Stimulated activated naive CD8-positive, alpha-beta T cell treated with anti-CD3 and anti-CD28 coated beads, Interleukin-15, Interleukin-2, amounts not matched to agents 100 U/mL and 50 U/mL, for 24 hours (primary cell): ENCODE data around the gene BBS4.
"Not testable (repeated sequence)": the region's sequence is repeated elsewhere in the genome, so short reads cannot be mapped to it uniquely, and the experiment has no call there.

Experiments used
- ATAC-seq: fragments of 150-1000 bp; cut with Tn5 transposase; one replicate; pipeline ENCODE4 v1.10.0; 2021
- DNase-seq: peaks from one replicate; pipeline ENCODE4 v3.0.0; 2021

The BBS4 gene

DNA sequence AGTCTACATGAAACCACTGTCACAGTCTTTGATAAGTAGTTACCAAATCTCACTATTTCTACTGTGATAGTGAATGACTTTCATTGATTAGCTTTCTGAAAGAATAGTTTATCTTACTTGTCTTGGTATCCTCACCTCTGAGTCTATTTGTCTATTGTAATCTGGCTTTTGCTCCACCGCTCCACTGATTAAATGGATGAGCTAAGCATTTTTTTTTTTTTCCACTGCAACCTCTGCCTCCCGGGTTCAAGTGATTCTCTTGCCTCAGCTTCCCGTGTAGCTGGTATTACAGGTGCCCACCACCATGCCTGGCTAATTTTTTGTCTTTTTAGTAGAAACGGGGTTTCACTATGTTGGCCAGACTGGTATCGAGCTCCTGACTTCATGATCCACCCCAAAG is 12.9 kb downstream of the BBS4 start:
- ATAC-seq (no peak), DNase-seq (no peak)

DNA sequence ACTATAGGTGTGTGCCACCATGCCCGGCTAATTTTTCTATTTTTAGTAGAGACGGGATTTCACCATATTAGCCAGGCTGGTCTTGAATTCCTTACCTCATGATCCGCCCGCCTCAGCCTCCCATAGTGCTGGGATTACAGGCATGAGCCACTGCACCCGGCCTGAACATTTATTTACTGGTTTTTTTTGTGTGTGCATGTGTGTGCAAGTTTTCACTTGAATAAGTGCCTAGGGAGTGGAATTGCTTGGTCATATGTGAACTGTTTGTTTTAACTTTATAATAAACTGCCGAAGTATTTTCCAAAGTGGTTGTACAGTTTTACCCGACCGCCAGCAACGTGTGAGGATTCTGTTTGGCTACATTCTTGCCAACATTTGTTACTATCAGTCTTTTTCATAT is 14.1 kb downstream of the BBS4 start:
- DNase-seq, result no peak
- no peak for ATAC-seq

DNA sequence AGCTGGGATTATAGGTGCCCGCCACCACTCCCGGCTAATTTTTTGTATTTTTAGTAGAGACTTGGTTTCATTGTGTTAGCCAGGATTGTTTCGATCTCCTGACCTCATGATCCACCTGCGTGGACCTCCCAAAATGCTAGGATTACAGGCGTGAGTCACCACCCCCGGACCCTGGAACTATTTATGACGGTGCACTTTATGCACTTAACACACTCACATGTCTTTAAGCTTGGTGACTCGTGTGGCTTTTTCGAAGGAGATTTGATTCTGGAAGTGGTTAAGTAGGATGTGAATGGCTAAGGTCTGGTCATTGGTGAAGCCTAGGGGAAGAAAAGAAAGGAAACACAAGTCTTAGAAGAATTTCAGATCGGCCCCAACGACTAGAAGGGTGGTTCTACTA is 20.3 kb downstream of the BBS4 start:
- DNase-seq (no peak), ATAC-seq (no peak)

DNA sequence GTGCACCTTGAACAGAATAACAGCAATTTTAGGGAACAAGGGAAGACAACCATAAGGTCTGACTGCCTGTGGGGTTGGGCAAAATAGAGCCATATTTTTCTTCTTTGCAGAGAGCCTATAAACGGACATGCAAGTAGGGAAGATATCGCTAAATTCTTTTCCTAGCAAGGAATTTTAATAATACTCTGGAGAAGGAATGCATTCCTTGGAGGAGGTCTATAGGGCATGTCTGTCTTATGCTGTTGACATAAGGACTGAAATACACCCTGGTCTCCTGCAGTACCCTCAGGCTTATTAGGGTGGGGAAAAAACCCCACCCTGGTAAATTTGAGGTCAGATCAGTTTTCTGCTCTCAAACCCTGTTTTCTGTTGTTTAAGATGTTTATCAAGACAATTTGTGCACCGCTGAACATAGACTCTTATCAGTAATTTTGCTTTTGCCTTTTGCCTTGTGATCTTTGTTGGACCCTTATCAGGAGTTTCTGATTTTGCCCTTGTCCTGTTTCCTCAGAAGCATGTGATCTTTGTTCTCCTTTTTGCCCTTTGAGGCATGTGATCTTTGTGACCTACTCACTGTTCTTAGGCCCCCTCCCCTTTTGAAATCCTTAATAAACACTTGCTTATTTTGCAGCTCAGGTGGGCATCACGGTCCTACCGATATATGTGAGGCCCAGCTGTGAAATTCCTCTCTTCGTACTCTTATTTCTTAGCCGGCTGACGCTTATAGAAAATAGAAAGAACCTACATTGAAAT is 22.7 kb downstream of the BBS4 start:
- not testable (repeated sequence) for ATAC-seq, DNase-seq

DNA sequence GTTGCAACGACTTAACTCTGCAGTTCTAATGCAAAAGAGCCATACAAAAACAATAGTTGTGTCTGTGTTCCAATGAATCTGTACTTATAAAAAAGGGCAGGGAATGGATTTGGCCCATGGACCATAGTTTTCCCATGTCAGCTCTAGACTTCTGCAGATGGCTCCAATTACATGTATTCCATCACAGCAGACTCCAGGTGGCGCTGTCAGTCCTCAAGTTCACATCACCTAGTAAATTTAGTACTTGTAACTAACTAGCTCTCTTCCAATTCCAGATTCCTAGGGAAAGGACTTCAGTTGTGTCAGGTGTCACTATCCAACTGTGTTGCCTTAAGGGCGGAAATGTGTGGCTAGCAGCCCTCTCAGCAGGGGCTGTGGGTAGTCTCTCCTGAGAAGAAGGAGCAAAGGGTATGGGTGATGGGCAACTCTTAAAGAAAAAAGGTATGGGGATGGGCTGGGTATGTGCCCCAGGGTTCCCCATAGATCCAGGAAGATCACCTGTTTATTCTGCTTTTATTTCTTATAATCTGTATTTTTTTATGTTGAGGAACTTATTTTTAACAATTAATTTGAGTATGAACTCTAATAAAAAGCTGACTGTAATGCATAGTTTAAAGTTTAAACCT is 36.2 kb downstream of the BBS4 start:
- DNase-seq, result peak; percentile 72
- no peak for ATAC-seq

DNA sequence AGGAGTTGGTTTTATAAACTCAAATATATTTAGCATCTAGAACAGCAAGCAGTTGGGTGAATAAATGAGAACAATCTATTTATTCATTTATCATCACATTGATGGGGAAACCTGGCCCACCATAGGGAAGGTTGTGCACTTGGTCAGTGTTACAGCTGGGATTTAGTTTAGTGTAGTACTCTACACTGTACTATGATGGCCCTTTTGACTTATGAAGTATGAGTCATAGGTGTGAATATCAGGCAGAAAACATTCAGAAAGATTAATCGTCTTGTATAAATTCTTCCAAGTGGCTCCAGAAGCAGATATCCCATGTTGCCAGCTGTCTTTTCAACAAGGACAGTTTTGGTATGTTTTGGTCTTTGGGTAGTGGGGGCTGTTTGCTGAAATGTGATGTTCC is 38.0 kb downstream of the BBS4 start:
- DNase-seq (no peak), ATAC-seq (no peak)

DNA sequence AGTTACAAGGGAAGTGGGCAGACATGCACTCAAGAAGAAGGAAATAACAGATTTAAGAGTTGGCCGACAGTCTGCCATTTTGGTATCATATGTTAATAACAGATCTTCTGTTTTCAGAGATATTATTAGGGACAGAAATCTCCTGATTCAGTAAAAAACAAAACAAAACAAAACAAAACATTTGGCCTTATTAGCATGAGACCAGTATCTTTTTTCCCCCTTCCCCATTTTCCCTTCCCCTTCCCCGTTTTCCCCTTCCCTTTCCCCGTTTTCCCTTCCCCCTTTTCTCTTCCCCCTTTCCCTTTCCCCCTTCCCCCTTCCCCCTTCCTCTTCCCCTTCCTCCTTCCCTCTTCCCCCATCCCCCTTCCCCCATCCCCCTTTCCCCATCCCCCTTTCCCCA is 39.4 kb downstream of the BBS4 start:
- DNase-seq (no peak), ATAC-seq (no peak)

DNA sequence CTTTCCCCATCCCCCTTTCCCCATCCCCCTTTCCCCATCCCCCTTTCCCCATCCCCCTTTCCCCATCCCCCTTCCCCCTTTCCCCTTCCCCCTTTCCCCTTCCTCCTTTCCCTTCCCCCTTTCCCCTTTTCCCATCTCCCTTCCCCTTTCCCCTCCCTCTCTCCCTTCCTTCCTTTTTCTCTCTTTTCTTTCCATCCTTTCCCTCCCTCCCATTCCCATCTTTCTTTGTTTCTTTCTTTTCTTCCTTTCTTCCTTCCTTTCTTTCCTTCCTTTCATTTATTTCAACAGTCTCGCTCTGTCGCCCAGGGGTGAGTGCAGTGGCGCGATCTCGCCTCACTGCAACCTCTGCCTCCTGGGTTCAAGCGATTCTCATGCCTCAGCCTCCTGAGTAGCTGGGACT is 39.8 kb downstream of the BBS4 start:
- ATAC-seq, DNase-seq: not testable (repeated sequence)

DNA sequence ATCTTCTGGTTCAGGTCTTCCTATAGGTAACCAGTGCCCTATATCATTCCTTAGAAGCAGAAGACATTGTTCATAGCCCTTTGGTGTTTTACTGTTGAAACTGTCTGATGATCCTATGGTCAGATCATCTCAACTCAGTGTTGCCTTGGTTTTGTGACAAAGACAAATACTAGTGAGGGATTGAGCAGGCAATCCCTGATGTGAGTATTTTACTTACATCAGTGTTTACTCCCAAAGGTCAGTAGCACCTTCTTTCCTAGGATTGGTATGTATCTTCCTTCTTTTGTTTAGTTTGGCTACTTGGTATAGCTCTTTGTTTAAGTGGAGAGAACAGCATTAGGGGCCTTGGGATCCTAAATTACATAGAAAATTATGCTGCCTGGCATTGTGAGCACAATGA is 41.1 kb downstream of the BBS4 start:
- DNase-seq (no peak), ATAC-seq (no peak)

DNA sequence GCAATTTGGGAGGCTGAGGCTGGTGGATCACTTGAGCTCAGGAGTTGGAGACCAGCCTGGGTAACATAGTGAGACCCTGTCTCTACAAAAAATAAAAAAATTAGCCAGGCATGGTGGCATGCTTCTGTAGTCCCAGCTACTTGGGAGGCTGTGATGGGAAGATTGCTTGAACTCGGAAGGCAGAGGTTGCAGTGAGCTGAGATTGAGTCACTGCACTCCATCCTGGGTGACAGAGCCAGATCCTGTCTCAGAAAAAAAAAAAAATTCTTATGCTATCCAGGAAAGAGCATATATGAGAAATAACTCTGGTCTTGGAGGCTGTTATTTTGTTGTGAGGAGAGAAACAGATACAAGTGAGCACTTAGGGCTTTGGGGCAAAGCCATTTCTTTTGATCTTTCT is 42.2 kb downstream of the BBS4 start:
- not testable (repeated sequence) for DNase-seq, ATAC-seq

DNA sequence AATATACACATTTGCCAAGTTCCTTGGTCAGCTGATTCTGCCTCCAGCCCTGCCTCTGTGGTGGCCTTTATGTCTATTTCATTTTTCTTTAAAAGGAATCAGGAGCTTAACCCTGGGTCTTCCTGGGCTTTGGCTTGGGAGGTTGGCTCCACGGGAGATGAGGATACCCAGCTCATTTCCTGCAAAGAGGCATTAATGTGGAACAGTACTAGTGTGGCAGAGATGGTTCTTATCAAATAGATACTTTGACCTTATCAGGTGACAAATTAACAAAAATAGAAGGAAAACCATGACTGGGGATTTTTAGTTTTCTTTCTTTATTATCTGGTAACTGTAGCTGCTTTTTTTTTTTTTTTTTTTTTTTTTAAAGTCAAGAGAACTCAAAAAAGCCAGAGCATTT is 42.8 kb downstream of the BBS4 start:
- ATAC-seq (no peak), DNase-seq (no peak)

DNA sequence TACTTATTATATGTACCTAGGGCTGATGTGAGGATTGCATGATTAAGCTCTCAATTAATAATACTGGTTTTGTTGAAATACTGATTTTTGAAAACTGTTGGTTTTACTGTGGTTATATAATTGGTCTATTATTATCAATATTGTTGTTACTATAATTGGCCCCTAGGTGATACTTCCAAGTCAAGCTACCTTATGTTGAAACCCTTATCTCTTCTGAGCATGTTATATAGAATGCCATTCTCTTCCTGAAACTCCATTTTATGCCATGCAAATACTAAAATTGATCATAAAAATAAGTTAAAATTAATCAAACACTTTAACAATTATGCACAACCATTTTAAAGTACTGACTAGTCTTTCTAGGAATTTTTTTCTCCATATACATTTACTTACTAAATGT is 46.1 kb downstream of the BBS4 start:
- DNase-seq, result no peak
- no peak for ATAC-seq

DNA sequence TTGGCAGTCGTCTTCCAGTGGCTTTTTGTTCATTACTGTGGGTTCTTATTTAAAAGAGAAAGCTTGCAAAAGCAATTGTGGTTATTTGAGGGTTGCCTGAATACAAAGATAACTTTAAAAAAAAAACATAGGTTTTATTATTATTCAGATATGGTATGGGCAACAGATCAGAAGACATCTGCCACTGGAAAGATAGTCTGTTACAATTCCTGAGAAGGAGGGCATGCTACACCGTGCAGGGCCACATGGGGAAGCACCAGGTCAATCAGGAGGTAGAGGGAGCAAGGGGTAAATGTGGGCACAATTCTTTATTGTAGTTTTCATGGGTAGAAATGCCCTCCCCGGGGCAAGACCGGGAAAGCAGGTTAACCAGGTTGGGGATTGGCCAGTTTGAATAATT is 46.5 kb downstream of the BBS4 start:
- ATAC-seq, result no peak
- no peak for DNase-seq

DNA sequence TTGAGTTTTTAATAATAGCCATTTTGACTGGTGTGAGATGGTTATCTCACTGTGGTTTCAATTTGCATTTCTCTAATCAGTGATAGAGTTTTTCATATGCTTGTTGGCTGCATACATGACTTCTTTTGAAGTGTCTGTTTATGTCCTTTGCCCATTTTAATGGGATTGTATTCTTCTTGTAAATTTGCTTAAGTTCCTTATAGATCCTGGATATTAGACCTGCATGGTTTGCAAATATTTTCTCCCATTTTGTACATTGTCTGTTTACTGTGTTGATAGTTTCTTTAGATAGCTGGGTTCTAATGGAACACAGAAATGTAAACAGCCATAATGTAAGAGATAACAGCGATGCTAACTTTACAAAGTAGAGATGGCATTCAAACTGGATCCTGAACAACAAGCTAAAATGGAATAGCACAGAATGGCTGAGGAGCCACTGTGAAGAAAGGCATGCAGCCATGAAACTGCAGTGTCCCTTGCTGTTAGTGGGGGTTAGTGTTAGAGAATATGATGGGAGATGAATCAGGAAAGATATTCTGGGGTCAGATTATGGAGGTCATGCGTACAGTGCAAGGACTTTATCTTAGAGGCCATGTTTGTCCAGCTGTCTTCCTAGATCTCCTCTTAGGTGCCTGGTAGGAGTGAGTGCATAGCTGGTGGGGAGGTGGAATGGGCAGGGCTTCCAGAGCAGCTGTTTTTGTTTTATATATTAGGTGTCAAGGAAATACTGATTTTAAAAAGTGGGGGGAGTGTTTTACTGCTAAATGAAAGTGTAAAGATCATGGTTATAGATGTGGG is 48.1 kb downstream of the BBS4 start:
- no peak for ATAC-seq
- DNase-seq, result no peak

DNA sequence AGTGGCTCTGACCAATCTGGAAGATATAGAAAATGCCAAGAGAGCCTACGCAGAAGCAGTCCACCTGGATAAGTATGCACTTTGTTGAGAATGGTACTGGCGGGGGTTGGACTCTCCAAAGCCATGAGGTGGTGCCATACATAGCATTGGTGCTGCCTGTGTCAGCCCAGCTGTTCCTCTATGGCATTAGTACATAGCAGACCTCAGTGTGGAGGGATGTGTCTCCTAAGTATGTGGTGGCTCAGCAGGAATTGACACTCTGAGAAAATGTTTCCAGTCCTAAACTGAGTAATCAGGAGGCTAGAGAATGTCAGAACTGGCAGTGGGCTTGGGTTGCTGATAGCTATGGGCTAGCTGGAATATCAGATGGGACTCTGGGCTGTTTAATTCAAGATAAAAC is 49.1 kb downstream of the BBS4 start:
- no peak for ATAC-seq
- no peak for DNase-seq

DNA sequence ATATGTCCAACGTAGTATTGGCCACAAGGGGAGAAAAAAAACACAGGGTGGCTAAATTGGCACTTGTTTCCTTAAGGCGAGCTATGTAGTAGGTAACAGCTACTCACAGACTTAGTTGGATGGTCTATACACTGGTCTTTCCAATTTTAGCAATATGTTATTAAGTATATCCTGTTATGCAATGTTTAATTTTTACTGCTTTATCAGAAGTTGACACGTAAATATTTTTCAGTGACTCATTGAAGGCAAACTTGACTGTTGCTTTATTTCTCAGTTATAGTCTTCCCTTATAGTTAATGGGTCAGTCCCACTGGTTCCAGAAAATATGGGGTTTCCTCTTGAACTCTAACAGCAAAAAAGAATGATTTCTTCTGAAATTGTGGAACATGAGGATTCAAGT is 51.1 kb downstream of the BBS4 start:
- ATAC-seq (no peak), DNase-seq (no peak)

DNA sequence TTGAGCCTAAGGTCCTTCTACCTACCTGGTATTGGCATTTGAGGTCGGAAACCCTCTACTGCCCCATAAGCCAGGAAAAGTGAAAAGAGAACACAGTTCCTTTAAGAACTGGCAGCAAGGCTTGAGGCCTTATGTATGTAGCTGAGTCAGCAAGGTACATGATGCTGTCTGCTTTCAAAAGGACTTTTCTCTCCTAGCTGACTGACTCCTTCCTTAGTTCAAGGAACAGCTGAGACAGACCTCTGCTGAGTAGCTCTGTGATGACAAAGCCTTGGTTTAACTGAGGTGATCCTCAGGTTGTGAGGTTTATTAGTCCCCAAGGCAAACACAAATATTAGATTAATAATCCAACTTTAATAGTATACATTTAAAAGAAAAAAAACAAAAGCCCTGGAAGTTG is 51.7 kb downstream of the BBS4 start:
- no peak for ATAC-seq
- DNase-seq, result no peak

DNA sequence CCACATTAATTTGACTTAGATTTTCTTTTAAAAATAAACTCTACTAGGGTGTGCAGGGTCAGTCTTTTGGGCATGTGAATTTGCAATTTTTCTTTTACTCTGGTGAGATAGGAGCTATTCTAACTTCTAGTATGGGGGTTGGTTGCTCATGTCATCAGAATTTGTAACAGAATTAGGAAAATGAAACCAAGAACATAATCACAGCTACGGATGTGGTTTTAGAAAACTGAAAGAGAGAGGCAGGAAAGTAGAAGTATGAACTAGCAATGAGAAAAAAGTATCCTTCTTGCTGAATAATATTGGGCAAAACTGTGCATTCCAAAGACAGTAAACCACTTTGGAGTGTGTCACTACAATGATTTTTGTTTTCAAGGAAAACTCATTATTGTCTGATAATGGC is 54.2 kb downstream of the BBS4 start:
- no peak for DNase-seq

DNA sequence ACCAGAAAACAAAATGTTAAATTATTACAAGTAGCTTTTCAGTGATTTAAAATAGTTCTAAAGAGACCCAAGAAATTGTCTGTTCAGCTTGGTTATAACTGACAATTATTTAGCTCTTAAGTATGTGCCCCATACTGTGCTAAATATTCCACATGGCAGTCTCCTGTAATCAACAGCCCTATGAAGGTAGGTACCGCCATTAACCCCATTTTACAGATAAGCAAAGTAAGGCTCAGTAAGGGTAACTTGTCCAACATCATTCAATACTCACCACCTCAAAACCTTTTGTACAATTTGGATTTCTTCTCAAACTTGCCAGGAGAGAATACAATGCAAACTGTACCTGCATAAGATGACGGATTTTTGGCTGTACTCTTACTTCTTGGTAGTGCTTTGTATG is 63.7 kb downstream of the BBS4 start:
- DNase-seq (no peak), ATAC-seq (no peak)

More for the DNA sequence above, 54.2 kb downstream of the BBS4 start:
- ATAC-seq, result peak; percentile 55

DNA sequence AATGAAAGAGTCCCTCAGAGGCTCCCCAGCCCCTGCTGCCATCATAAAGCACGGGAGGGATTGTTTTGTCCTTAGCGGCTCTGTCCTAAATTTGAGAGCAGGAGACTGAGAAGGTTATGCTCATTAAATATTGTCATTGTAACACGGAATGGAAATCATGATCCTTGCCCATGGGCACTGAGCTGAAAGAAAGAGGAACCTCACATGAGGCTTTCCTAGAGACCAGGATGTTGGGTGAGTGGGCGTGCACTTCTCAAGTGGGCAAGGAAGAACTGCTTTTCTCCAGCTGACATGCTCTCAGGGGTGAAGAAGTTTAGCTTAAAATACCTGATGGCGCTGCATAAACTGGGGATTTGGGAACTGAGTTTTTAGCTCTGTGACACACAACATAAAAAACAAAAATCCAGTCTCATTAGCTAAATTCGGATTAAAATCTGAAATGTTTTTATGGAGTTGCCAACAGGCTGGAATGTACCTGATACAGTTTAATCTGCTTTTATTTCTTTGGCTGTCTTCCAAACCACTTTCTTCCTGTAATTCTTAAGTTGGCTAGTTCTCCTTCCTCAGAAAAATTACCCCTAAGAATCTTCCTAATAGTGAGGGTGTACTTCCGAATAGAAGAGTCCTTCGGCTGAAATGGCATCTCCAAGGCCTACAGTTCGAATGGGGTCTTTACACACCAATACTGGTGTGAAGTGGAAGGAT is 65.9 kb downstream of the BBS4 start:
- DNase-seq (no peak), ATAC-seq (no peak)

DNA sequence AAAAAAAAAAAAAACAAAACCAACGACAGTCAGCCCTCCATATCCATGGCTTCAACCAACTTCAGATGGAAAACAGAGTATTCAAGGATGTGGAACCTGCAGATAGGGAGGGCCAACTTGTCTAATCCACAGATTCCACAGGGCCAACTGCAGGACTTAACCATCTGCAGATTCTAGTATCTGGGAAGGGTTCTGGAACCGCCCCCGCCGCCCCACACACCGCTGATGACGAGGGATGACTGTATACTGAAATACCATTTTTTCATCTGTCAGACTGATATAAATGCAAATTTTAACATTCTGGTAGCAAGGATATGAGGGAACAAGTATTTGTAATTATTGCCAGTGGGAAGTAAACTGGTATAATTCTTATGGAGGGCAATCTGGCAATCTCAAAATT is 68.1 kb downstream of the BBS4 start:
- ATAC-seq (no peak), DNase-seq (no peak)

DNA sequence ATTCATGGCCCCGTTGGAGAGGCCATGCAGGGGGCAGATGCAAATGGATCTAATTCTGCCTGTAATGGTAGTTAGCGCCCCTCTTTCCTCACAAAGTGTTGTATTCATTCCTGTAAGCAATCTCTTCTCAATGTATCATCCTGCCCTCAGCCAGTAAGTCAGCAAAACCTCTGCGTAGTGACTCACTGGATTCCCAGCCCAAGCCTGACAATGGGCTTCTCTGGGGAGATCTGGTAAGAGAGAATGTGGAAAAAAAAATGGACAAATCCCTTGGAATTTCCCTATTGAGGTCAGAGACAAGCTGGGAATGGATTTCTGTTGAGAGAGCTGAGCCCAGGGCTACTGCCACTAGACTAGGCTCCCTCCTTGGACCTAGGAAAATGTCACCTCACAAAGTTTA is 72.2 kb downstream of the BBS4 start:
- ATAC-seq, result no peak
- no peak for DNase-seq
